Right ventricle myocardium superior (tissue), 1 donor: Measurements from ENCODE around the gene GNAS-AS1. TPM values are rescaled to one million over a fixed set of nuclear protein-coding genes. Genes with fewer than 3 reads are reported as not detected.

ENCODE experiments used
- ATAC-seq: fragments of 200-7000 bp; cut with Tn5 transposase; one replicate; pipeline ENCODE4 v1.9.1; 2020; ENCODE audit warnings: mild to moderate bottlenecking; ENCODE audit not compliant: poor library complexity
- DNase-seq: peaks from one replicate; pipeline ENCODE4 v3.0.0-alpha.2; 2020
- intact Hi-C: fragments of 100-400 bp; cut with DNase I; formaldehyde crosslinking; loops from one replicate; pipeline ENCODE4 v1.11.2; 2022
- total RNA-seq: library from RNA; stranded (reverse); fragmentation: NEBNext Ultra II Directional; extraction: Animal tissue kit (Norgen Biotek cat#: 25700); gene quantifications from one replicate; pipeline ENCODE4 v1.2.1, GENCODE V29; 2021
- donor health status: DM: no; HTN: yes; CAD: no; lungs with severe emphysema.

The GNAS-AS1 gene
- total RNA-seq, 1 donor from 2014 or later = 0.13 TPM

DNA sequence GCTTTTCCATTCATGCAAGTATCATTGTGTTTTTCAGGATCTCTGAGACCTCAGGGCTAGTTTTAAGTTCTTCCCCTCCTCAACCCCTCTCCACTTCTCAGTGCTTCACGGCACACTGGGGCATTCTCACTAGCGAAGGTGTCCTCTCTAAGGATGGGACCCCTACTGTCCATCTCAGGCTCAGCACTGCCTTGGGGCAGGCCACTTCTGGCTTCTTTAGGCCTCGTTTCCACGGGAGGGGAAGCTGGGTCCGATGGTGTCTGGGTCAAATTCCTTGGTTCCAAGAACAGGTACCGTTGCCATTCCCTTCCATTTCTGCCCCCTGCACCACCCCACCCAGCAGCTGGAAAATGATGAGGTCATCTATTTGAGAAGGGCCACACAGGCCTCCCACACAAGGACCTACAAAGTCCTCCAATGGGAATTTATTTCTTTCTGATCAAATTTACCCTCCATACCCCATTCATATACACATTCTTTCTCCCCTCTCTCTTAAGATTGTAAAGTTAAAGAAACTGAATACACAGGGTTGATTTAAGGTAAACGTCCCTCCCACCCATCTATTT, 19.0 kb upstream of the GNAS-AS1 start:
- intact Hi-C loops = loop anchor here (5.0 kb wide), 2 partner anchors 353 to 533 kb away; no protein-coding TSS in a partner anchor
- ATAC-seq (no peak), DNase-seq (no peak)

DNA sequence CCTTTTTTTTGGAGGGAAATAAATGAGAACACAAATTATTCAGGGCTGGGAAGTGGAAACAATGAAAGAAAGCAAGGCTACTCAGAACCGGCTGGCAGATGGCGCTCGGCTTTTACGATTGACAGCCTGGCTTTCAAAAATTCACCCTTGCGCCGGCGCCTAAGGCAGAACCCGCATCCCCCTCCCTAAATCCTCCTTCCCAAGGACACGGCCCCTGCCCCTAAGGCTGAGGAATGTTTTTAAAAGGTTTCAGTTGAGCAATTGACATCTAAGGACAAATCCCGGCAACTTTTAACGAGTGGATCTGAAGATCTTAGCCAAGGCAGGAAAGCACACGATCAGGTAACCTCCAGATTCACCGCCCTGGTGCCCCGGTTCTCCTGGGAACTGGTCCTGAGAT, 18.1 kb upstream of the GNAS-AS1 start:
- intact Hi-C loops = no loop called here
- ATAC-seq (no peak), DNase-seq (no peak)

DNA sequence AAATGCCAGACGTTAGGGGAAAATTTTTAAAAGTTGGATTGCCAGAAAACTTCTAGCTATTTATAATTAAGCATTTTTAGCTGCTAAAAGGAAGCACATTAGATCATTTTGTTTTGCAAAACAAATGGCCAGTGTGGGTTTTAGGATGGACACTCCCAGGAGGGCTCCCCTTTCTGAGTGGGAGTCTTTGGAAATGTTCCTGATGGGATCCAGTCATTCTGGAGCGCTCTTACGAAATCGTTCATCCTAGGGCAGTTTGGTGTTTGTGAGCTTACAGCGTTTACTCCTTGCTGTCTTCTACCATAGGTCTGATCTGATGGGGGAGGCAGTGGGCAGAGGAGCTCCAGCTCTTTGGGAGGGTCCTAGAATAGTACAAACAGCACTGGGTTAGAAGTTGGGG, 16.5 kb upstream of the GNAS-AS1 start:
- intact Hi-C loops = no loop called here
- DNase-seq = no peak
- ATAC-seq = peak; percentile 70

DNA sequence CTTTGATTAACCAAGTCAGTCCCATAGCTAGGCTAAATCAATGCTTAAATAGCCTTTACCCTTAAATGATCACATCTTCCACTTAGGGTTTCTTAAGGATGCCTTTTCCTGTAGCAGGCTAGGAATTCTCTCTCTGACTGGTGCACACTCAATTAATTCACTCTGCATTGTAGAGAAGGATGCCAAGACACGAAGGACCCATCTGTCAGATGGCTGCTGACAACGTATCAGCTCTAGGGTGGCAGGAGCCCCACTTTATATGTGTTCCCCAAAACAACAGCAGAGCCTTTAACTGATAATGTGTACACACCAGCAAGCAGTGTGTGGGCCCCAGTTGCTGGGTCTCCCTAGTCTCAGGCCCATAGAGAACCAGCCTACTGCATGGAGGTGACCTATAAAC, 15.1 kb upstream of the GNAS-AS1 start:
- intact Hi-C loops = no loop called here
- ATAC-seq (no peak), DNase-seq (no peak)

DNA sequence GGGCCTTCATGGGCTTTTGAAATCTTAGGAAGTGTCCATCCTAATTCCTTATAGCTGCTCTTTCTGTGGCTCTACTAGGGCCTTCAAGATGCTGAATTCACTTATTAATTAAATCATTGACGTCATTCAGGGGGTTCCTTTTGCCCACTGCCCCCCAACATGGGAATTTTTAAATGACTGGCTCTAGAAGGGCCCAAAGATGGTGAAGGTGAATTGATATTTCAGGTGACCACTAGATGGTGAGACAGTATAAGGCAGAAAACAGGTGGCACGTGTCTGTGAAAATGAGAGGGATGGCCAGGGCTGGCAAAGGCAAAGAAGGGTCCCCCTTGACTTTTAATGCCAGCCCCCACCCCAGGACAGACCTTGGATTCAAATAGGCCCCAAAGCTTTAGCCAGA, 13.6 kb upstream of the GNAS-AS1 start:
- ATAC-seq (no peak), DNase-seq (no peak)
- intact Hi-C loops = no loop called here

DNA sequence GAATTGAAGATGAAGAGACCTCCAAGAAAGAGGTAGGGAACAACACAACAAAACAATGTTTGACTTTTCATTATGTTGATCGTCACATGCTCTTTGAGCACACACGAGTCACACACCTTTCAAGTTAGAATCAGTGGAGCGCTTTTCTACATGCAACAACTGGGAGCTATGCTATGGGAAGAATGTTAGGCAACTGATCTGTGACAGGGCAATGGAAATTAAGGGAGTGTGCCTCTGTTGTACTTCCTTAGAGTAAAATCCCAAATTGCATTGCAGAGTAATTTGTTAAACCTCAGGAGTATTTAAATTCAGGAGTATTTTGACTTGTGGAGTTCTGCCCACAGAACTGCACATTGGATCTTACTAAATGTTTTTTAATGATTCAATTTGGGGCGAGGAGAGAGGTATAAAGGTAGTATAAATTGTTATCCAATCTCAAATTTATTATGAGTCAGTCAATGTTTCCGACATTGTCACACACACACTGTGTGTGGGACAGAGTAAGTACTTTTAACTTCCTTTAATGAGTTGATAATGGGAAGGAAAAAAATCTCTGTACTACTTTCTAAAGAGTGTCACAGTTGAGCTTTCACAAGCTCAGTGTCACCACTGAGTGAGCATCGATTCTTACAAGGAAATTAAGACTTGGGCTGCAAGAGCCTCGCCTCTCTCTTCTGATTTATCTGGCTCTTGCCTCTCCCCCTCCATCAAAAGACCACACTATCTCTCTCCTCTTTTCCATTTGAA, 12.5 kb upstream of the GNAS-AS1 start:
- DNase-seq (no peak), ATAC-seq (no peak)
- intact Hi-C loops = no loop called here

DNA sequence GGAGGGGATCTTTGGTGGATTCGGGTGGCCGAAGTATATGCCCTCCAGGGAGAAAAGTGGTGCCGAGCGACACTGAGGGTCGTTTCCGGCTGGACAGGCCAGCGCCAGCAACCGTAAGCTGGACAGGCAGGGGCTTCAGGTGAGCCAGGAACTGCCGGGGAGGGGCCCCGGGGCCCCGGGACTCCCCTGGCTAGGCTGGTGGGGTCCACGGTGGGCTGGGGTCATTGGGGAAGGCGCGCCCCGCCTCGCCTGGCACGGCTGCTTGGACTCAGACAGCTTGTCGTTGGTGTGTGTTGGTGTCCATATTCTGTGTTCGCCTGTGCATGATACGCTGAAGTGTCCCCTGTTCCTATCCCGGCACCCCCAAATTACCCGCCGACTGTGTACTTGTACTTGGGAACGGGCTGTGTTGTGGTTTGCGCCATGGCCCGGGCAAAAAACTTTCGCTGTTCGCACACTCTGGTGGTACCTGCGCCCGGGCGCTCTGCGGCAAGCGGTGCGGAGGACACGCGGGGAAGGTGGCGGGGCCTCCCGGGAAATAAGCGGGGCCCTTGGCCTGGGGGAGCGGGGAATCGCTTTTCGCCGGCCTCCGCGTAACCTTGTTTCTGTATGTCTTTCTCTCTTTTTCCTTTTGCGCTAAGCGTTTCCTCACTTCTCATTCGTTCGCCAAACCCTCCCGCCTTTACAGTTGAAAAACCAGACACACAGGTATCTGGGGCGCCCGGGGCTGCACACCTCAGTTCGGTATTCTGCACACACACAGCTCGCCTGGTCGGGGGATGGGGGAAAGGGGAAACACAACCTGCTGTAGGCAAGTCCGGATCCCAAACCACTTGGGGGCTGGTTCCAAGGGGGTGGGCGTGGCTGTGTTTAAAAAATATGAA, 5.0 kb upstream of the GNAS-AS1 start:
- ATAC-seq (no peak), DNase-seq (no peak)
- intact Hi-C loops = no loop called here

DNA sequence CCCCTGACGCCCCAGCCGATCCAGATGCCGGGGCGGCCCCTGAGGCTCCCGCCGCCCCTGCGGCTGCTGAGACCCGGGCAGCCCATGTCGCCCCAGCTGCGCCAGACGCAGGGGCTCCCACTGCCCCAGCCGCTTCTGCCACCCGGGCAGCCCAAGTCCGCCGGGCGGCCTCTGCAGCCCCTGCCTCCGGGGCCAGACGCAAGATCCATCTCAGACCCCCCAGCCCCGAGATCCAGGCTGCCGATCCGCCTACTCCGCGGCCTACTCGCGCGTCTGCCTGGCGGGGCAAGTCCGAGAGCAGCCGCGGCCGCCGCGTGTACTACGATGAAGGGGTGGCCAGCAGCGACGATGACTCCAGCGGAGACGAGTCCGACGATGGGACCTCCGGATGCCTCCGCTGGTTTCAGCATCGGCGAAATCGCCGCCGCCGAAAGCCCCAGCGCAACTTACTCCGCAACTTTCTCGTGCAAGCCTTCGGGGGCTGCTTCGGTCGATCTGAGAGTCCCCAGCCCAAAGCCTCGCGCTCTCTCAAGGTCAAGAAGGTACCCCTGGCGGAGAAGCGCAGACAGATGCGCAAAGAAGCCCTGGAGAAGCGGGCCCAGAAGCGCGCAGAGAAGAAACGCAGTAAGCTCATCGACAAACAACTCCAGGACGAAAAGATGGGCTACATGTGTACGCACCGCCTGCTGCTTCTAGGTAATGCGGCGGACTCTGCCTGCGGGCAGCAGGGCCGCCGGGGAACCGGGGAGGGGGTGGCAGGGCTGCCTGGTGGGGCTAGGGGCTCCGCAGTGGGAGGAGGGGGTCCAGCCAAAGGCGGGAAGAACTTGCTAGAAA, 4.2 kb upstream of the GNAS-AS1 start:
- intact Hi-C loops = no loop called here

DNA sequence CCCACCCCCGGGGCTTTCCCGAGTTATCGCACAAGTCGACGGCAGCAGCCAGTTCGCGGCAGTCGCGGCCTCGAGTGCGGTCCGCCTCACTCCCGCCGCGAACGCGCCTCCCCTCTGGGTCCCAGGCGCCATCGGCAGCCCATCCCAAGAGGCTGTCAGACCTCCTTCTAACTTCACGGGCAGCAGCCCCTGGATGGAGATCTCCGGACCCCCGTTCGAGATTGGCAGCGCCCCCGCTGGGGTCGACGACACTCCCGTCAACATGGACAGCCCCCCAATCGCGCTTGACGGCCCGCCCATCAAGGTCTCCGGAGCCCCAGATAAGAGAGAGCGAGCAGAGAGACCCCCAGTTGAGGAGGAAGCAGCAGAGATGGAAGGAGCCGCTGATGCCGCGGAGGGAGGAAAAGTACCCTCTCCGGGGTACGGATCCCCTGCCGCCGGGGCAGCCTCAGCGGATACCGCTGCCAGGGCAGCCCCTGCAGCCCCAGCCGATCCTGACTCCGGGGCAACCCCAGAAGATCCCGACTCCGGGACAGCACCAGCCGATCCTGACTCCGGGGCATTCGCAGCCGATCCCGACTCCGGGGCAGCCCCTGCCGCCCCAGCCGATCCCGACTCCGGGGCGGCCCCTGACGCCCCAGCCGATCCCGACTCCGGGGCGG, 3.4 kb upstream of the GNAS-AS1 start:
- intact Hi-C loops = no loop called here
- ATAC-seq (no peak), DNase-seq (no peak)

More for the DNA sequence above, 4.2 kb upstream of the GNAS-AS1 start:
- no peak for DNase-seq
- no peak for ATAC-seq

DNA sequence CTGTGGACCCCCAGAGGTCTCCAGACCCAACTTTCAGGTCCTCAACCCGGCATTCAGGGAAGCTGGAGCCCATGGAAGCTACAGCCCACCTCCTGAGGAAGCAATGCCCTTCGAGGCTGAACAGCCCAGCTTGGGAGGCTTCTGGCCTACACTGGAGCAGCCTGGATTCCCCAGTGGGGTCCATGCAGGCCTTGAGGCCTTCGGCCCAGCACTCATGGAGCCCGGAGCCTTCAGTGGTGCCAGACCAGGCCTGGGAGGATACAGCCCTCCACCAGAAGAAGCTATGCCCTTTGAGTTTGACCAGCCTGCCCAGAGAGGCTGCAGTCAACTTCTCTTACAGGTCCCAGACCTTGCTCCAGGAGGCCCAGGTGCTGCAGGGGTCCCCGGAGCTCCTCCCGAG, 2.8 kb upstream of the GNAS-AS1 start:
- ATAC-seq = no peak
- intact Hi-C loops = no loop called here
- no peak for DNase-seq

DNA sequence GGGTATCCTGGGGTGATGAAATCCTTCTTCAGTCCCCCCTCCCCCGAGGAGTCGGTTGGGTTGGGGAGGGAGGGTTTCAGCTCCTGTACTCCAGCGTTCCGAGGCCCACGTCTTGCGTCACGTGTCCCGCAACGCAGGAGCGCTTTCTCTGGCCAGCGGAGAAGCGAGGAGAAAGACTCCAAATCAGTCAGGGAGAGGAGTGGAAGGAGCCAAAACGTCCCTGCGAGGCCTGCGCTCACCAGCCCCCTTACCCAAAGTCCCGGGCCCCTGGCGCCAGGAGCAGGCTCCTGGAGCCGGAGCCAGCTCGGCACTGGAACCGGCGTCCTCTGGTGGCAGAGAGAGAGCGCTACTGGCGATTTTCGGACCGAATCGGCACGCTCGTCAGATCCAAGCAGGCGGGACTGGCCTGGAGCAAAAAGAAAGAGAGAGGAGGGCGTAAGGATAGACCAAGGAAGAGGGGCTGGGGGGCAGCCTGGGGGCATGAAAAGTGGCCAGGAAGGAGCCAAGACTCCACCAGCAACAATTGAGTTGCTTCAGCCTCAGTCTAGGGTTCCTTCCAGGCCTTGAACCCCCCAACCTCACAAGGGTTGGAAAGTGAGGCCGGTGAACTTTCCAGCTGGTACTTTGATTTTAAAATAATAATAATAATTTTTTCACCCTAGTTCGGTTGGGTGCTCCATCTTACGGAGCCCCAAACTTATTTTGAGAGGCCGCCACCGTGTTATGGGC, 2.0 kb upstream of the GNAS-AS1 start, which contains the start of gene GNAS:
Gene GNAS, plus strand, starts transcription at position 174 of the 729 bp plus-strand sequence.
- peak; percentile 73 for DNase-seq
- intact Hi-C loops = no loop called here
- peak; percentile 83 for ATAC-seq

DNA sequence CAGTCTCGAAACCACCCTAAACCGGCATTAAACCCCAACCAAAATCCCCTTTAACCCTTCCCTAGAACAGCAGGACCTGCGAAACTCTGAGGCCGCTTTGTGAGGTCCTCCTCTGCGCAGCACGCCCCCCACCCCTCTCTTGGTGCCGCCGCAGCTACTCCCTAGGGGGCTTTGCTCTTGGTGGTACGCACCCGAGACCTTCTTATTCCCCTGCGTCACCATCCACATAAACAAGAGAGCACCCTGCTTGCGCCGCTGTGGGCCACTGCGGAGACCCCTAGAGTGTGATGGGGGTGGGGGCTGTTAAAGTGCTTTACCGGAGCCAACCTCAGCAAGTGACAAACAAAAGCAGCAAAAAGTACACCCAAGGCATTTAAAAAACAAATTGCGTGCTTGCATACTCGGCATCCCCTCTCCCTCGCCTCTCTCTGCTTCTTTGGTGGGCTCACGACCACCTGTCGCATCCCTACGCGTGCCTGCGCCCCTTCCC, 1.3 kb upstream of the GNAS-AS1 start:
- ATAC-seq (no peak), DNase-seq (no peak)
- intact Hi-C loops = no loop called here

DNA sequence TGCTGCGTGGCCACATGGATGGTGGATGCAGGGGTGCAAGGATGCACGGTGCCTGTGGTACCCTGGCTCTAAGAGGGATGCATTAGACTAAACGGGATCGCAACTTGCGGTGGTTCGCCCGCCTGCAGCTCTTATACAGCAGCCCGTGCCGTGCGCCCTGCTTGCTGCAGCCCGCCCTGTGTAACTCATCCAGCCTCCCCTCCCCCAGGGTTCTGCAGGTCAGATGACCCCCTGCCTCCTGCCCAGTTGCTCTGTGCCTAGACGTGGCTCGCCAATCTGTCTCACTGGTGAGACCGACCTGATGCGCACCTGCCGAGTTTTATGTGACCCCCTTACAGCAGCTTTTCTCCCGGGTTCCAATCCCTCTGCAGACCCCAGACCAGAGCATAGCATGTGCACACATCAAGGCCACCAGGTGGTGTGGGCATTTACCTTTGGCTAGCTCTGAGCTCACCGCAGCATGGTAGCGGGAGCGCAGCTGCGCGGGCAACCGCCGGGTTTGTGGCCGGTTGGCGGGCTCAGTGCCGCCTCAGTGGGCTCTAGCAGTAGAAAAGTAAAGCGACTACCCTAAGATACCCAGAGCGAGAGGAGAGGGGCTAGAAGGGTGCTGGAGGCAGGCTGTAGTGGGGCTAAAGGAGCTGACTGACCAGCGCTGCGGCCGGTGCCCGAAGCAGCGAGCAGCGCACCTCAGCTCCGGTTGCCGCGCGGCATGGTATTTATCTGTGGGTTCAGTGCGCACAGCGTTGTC, 693 bp upstream of the GNAS-AS1 start:
- peak; percentile 44 for ATAC-seq
- intact Hi-C loops = no loop called here

DNA sequence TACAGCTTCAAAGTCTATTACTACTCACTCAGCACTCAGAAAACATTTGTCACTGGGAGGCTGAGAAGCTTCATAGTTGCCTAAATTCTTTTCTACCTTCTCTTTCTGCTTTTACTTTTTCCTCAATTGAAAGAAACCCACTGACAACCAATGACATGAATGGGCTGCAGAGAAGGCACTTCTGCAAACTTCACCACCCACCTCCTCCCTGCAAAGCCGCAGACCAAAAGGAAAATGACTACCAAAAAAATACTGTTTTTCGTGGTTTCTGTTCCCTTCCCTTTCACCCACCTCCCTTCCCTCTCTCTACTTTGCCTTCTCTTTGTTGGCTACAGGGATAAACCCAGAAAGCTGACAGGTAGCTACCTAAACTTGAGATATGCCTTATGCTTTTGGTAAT, 3.2 kb downstream of the GNAS-AS1 start:
- intact Hi-C loops = no loop called here
- ATAC-seq (no peak), DNase-seq (no peak)

More for the DNA sequence above, 693 bp upstream of the GNAS-AS1 start:
- DNase-seq = no peak

DNA sequence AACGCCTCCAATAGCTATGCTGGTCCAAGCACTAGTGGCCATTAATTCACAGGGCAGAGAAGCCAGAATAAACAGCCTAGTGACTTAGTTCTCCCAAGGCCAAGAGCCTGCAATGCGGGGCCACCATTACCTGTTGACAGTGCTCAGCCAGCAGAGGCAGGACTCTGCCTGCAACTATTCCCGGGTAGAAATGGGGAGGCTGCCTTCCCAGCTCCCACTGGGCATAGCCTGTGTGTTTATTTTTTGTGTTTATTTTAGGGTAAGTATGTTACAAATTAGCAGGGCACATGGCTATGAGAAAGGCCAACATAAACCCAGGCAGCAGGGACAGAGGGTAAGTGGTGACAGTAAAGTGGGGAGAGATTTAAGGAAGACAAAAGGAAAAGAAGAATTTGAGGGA, 5.0 kb downstream of the GNAS-AS1 start:
- intact Hi-C loops = no loop called here
- DNase-seq (no peak), ATAC-seq (no peak)

DNA sequence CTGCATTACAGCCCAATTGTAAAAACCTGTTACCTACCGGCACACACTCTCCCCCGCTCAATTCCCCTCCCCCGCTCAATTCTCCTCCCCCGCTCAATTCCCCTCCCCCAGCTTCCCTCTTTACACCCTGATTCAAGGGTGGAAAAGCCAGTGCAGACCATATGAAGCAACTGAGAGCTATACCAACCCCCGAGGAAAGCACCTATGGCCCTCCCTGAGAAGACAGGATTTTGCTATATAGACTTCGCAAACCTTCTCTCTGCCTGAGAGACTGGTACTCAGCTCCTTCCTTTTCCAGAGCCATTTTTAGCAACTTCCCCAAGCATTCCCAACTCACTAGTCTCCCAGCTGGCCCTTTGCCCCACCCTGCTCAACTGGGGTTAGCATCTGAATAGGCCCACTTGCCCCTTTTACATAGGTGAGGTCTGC, 7.6 kb downstream of the GNAS-AS1 start:
- ATAC-seq (no peak), DNase-seq (no peak)
- intact Hi-C loops = no loop called here

DNA sequence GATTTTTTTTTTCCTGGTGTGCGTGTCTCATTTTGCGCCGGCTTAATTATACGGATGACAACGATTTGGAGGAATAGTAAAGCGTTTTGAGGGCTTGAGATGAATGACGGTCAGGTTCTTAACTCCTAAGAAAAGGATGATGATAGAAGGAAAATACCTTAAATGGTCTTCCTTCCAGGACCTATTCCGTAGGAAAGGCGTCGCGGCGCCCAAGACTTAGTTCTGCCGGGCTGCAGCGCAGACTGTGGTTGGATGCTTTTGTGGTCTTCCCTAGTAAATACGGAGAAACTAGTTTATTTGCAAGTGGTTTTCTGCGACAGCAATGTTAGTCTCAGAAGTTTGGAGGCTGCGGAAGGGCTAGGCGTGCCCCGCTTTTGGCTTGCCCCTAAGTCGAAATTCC, 8.4 kb downstream of the GNAS-AS1 start:
- DNase-seq = no peak
- intact Hi-C loops = no loop called here

More for the DNA sequence above, 8.4 kb downstream of the GNAS-AS1 start:
- ATAC-seq = no peak
